Fibroblast of the aortic adventitia (primary cell): ENCODE measurements around the gene IFIT1. TPM values are rescaled to one million over a fixed set of nuclear protein-coding genes. Genes with fewer than 3 reads are reported as not detected.

Experiments
- DNase-seq: peaks from one replicate; pipeline ENCODE4 v3.0.0-alpha.2; 2010; ENCODE audit warnings: low read depth
- H3K4me3 ChIP-seq: 2 replicates; pipeline ENCODE4 v1.5.1; 2011; ENCODE audit warnings: low read depth, mild to moderate bottlenecking, control low read depth, low read length, moderate library complexity
- CTCF ChIP-seq: IDR thresholded peaks from 2 replicates; pipeline ENCODE4 v1.5.1; 2011; ENCODE audit warnings: mild to moderate bottlenecking, low read length, control low read depth, inconsistent platforms; ENCODE audit not compliant: insufficient read depth
- total RNA-seq: library from RNA; depleted of rRNA; stranded (reverse); fragments of >200 nt; gene quantifications from 2 replicates; pipeline ENCODE4 v1.2.3, GENCODE V29; 2012; ENCODE audit warnings: low replicate concordance

The IFIT1 gene
- total RNA-seq, 1 donor = 13.6 TPM

DNA sequence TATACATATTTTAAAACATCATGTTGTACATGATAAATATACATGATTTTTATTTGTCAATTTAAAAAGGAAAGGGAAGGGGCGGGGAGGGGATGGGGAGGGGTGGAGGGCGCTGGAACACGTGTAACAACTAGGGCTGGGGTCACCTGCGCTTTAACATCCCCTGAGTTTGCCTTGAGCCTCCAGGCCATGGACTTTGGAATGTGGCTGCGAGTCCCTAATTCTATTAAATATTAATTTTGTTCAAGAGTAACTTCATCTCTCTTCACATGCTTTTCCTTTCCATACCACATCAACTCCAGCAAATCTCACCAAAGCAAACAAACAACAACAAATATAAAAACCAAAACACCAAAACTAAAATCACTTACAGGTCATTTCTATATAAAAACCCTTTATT, 32.6 kb downstream of the IFIT1 start:
- no peak for TF ChIP-seq CTCF
- H3K4me3 ChIP-seq = no peak overlapping the region
- no peak for DNase-seq

DNA sequence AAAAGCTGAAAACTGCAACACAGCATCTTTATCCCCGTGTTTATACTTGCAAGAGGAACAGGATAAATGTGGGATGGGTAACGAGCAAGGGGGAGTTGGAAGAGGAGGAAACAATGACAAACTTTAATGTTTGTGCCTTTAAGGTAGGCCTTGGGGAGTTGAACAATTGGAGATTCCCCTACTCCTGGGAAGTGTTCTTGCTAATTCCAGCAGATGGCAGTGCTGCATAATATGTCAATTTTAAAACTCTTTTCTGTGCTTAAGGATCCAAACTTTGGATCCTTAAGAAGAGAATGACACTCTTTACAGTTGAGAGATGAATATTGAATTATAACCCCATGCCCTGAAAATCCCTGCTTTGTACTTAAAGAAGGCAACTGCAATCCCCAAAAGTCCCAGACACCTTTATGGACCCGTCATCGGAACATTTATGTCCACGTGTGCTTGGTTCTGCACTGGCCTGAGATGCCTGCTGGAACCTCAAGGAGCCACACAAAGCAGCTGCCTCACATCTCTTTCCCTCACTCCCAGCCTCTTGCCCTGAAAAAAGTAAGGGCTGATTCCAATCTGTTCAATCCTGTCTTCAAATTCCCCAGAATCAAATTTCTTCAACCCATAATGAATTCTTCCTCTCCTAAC, 33.9 kb downstream of the IFIT1 start:
- TF ChIP-seq CTCF = peak; percentile 83
- DNase-seq = peak; percentile 84

DNA sequence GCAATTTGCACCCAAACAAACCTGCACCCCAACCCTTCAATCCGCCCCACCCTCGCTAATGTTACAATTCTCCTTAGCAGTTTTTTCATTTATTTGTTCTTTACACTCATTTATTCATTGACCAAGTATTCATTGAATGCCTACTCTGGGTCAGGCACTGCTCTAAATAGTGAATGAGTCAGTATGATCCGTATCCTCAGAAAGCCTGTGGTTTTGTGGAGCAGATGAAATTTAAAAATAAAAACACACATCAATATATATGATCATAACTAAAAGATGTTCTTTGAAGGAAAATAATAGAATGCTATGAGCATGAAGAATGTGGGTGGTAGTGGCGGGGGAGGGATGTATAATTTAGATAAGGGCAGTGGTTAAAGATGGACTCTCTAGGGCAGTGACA, 35.2 kb downstream of the IFIT1 start:
- DNase-seq = peak; percentile 72
- no peak for TF ChIP-seq CTCF
- no peak overlapping the region for H3K4me3 ChIP-seq

More for the DNA sequence above, 33.9 kb downstream of the IFIT1 start:
- no peak overlapping the region for H3K4me3 ChIP-seq

DNA sequence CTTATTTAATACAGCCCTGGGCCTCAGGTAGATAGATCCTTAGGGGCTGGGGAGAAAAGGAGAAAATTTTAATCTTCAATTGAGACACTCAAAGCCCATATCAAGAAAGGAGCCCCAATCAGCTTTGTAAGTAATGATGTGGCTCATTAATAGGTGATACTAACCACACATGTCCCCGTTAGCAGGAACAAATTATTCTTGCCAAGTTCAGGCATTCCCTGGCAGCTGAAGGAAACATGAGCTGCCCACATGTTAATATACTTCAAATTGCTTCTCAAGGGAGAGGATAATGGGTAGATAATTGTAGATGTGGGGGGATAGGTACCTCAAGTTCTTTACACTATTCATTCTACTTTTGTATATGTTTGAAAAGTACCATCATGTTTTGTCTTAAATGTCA, 36.5 kb downstream of the IFIT1 start:
- no peak overlapping the region for H3K4me3 ChIP-seq
- no peak for DNase-seq
- no peak for TF ChIP-seq CTCF

DNA sequence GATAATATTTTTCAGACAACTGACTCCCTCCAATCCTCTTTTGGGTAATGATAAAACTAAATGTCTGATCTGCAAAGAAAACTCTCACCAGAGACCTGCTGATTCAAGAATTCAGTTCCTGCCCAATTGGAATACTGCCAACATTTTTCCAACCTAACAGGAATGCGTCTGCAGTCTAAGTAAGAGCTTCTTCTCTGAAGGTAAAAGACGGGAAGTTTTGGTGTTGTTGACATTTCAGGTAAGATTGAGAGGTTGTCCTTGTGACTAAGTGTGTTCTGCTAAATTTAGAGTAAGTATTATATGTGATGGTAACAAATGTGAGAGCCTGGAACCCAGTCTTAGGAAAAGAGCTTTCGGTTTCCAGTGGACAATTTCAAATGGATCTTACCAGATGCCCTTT, 39.6 kb downstream of the IFIT1 start:
- TF ChIP-seq CTCF = no peak
- DNase-seq = peak; percentile 79
- H3K4me3 ChIP-seq = no peak overlapping the region

DNA sequence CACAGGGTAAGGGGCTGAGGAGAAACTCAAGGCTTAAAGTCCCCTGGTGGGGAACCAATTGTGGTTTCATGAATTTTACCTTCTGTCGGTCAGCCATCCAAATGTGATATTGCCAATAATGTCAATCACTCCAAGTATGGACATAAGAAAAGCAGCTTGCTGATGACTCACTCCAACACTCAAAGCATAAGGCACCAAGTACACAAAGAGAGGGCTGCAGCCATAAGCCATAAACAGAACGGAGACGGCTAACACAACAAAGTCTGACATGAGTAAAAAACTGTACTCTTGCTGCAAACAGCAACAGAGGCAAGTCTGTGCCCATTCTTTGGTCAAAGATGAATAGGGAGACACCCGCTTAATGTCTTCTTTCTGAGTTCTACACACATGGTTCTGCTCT, 46.1 kb downstream of the IFIT1 start:
- TF ChIP-seq CTCF = no peak
- no peak overlapping the region for H3K4me3 ChIP-seq
- no peak for DNase-seq

DNA sequence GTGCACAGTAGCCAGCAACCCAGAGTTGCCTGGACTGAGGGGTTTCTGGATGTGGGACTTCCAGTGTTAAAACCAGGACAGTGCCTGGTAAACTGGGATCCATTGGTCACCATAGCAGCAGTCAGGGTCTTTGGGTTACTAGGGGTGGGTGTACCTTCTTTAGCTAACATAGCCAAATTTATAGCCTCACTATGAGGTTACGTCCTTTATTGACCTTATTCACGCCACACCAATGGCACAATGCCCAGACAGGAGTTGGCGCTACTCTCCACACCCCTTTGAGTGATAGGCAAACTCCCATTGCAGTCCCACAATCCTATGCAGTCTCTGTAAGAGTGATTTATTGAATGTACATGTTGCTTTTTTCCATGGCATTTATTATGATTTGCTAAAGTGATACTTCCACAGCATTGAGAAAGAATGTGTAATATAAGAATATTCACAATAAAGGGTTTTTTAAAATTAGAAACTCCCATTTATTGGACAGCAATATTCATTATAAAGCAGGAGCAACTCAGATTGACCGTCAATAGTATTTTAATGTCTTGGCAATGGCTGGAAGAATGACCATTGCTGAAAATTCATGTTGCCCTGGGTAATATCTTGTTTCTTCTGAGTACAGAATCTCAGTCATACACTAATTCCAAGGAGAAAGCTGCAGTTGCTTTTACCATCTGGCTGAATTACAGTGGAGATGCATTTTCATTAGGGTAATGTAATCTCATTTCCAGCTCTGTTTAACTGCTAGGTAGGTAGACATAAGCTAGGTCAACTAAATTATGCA, 48.0 kb downstream of the IFIT1 start:
- H3K4me3 ChIP-seq = no peak overlapping the region
- no peak for DNase-seq
- no peak for TF ChIP-seq CTCF
